GM19099 (cell line): Measurements from ENCODE around the gene LAMA5.

Experiments
- POLR2A ChIP-seq: IDR thresholded peaks from 3 replicates; pipeline ENCODE4 v1.6.1; 2011; ENCODE audit warnings: low read depth; ENCODE audit not compliant: insufficient read length; ENCODE audit errors: extremely low read depth

The LAMA5 gene

GRCh38 chr20:62321521-62321948, 45.6 kb downstream of the LAMA5 start:
- no peak for TF ChIP-seq POLR2A

- TF ChIP-seq POLR2A = no peak
These were observed 46.3 kb downstream of the LAMA5 start for GRCh38 chr20:62320581-62321354.

- no peak for TF ChIP-seq POLR2A
These were observed 47.7 kb downstream of the LAMA5 start for GRCh38 chr20:62319346-62319909.

GRCh38 chr20:62318400-62319345, 48.4 kb downstream of the LAMA5 start:
- no peak for TF ChIP-seq POLR2A

GRCh38 chr20:62317167-62317655, 49.9 kb downstream of the LAMA5 start:
- TF ChIP-seq POLR2A = no peak

GRCh38 chr20:62316331-62317166, 50.6 kb downstream of the LAMA5 start:
- TF ChIP-seq POLR2A = no peak

DNA sequence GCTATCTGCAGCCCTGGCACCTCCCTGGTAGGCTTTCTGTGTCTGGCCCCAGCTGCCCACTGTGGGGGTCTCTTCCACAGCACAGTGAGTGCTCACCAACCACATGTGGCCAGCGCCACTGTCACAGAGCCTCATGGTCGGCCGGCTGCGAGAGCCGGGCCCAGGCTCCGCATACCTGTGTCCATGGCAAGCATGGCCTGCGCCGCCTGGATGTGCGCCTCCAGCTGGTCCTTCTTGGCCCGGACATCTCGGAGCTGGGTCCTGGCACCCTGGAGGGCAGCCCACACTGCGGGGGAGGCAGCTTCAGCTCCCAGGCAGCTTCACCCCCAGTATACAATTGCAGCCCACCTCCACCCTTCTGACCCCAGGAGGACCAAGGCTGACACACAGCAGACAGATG, 51.3 kb downstream of the LAMA5 start:
- TF ChIP-seq POLR2A = no peak

- TF ChIP-seq POLR2A = no peak
These were observed 52.3 kb downstream of the LAMA5 start for GRCh38 chr20:62314711-62315302.

- TF ChIP-seq POLR2A = no peak
These were observed 52.8 kb downstream of the LAMA5 start for GRCh38 chr20:62314339-62314638.

DNA sequence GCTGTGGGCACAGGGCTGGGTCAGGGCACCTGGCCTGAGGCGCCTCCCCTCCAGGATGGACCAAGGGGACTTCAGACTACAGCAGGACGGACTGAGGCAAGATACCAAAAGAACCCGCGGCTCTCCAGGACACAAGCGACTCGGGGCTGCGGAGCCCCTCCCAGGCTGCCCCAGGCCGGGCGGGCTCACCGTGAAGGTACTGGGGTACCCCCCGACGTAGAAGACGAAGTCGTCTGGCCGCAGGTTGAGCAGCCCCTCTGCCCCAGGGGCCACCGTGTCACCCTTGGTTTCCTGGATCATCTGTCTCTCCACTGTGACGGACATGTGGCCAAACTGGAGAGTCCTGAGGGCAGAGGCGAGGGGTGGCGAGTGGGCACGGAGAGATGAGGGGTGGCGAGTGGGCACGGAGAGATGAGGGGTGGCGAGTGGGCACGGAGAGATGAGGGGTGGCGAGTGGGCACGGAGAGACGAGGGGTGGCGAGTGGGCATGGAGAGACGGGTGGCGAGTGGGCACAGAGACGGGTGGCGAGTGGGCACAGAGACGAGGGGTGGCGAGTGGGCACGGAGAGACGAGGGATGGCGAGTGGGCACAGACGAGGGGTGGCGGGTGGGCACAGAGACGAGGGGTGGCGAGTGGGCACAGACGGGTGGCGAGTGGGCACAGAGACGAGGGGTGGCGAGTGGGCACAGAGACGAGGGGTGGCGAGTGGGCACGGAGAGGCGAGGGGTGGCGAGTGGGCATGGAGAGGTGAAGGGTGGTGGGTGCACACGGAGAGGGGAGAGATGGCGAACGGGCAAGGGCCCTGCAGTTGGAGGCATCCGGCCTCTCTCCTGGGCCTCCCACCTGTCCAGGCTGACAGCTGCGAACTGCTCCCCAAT, 53.4 kb downstream of the LAMA5 start:
- no peak for TF ChIP-seq POLR2A

DNA sequence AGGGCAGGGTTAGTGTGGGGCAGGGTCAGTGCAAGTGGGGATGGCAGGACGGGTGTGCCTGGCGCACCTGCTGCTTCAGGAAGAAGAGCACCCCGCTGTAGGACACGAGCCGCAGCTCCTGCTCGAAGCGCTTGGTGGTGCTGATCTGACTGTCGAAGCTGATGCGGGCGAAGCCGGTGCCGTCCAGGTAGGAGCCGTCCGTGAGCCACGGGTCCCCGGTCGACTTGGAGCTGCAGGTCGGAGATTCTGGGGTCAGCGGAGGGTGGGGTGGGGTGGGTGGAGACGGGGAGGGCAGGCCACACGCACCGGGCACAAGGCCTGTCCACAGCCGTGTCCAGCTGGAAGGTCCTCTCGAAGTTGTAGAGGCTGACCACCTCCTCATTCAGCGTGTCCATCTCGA, 54.1 kb downstream of the LAMA5 start:
- TF ChIP-seq POLR2A = no peak

DNA sequence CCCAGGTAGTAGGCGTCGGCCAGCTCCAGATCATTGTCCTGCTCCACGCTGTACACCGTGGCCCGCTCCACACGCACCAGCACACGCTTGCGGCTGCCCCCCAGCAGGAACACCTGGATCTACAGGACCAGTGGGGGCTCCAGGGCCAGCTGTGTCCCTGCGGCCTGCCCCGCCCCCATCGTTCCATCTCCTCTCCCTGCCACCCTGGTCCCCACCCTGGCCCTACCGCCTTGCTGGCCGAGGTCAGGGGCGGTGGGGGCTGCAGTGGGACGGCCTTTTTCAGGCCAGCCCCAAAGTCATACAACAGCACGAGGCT, 54.5 kb downstream of the LAMA5 start:
- no peak for TF ChIP-seq POLR2A

- TF ChIP-seq POLR2A = no peak
These were observed 55.1 kb downstream of the LAMA5 start for GRCh38 chr20:62311832-62312661.
